ENCODE measurements around the gene FAM118B. TPM values are rescaled to one million over a fixed set of nuclear protein-coding genes. Genes with fewer than 3 reads are reported as not detected.

The FAM118B gene
- total RNA-seq, 4 donors from 2014 or later, result 11.4 to 14.2 (median 11.6) TPM

- H3K27me3 ChIP-seq, result no peaks in the 10 kb centered on the region
- peaks cover 0 to 36% (median 5%) of the 10 kb centered on the region in 4 donors for H3K4me1 ChIP-seq
- no peaks in the 10 kb centered on the region for H3K9me3 ChIP-seq
- no peak for DNase-seq (ENCODE audit: low spot score in 2 of 2)
- WGBS, 2 donors, result 86 to 88% methylated on average over 6 of the region's 6 CpGs
- no peak overlapping the region for H3K4me3 ChIP-seq
- no peak overlapping the region for H3K27ac ChIP-seq
- peaks cover 0 to 29% (median 0%) of the 10 kb centered on the region in 3 donors for H3K36me3 ChIP-seq
- TF ChIP-seq CTCF (IDR thresholded peaks at IDR 0.05), result no peak
- TF ChIP-seq POLR2A (IDR thresholded peaks at IDR 0.05), result no peak
- no peak for TF ChIP-seq EP300 (IDR thresholded peaks at IDR 0.05)
These were observed 69.7 kb downstream of the FAM118B start for GRCh38 chr11:126281245-126281644.

GRCh38 chr11:126281666-126282175 lies 70.1 kb downstream of the FAM118B start:
- no peaks in the 10 kb centered on the region for H3K9me3 ChIP-seq
- no peak overlapping the region for H3K4me3 ChIP-seq
- peak overlapping the region; percentile 92 to 94 (median 93) for H3K27ac ChIP-seq
- H3K27me3 ChIP-seq, result no peaks in the 10 kb centered on the region
- WGBS, 2 donors, result 91 to 92% methylated on average over 10 of the region's 10 CpGs
- no peak for DNase-seq (ENCODE audit: low spot score in 2 of 2)
- no peak for TF ChIP-seq POLR2A (IDR thresholded peaks at IDR 0.05)
- no peak for TF ChIP-seq EP300 (IDR thresholded peaks at IDR 0.05)
- no peak for TF ChIP-seq CTCF (IDR thresholded peaks at IDR 0.05)
- peaks cover 0 to 36% (median 5%) of the 10 kb centered on the region in 4 donors for H3K4me1 ChIP-seq
- H3K36me3 ChIP-seq, result peaks cover 0 to 27% (median 0%) of the 10 kb centered on the region in 3 donors

GRCh38 chr11:126282361-126282735 lies 70.8 kb downstream of the FAM118B start:
- H3K4me1 ChIP-seq, result peaks cover 0 to 36% (median 5%) of the 10 kb centered on the region in 4 donors
- TF ChIP-seq EP300 (IDR thresholded peaks at IDR 0.05), result no peak
- TF ChIP-seq CTCF (IDR thresholded peaks at IDR 0.05), result no peak
- TF ChIP-seq POLR2A (IDR thresholded peaks at IDR 0.05), result no peak
- H3K27me3 ChIP-seq, result no peaks in the 10 kb centered on the region
- DNase-seq (ENCODE audit: low spot score in 2 of 2), result peak in 1 of 2 donors; percentile 27
- peak overlapping the region; percentile 70 to 90 (median 76) for H3K4me3 ChIP-seq
- peak overlapping the region; percentile 92 to 94 (median 93) for H3K27ac ChIP-seq
- H3K9me3 ChIP-seq, result no peaks in the 10 kb centered on the region
- WGBS, 2 donors, result 1 to 2% methylated on average over 15 of the region's 15 CpGs
- H3K36me3 ChIP-seq, result peaks cover 0 to 25% (median 0%) of the 10 kb centered on the region in 3 donors

- Histone ChIP-seq H3K9me3 (no peaks in the 10 kb centered on the region), H3K36me3 (peaks cover 0 to 25% (median 0%) of the 10 kb centered on the region in 3 donors), H3K4me3 (peak within 1 kb of the TSS; percentile 70 to 90 (median 79)), H3K4me1 (peaks cover 0 to 36% (median 5%) of the 10 kb centered on the region in 4 donors), H3K27ac (peak within 1 kb of the TSS; percentile 92 to 94 (median 93)), H3K27me3 (no peaks in the 10 kb centered on the region)
- 0% methylated on average over 42 to 48 of the region's 82 CpGs for WGBS, 2 donors
- DNase-seq (ENCODE audit: low spot score in 2 of 2), result peak; percentile 41 to 45
- TF ChIP-seq CTCF (IDR thresholded peaks at IDR 0.05), result peak in 3 of 5 experiments; percentile 5 to 61 (median 49)
- no peak for TF ChIP-seq EP300 (IDR thresholded peaks at IDR 0.05)
- peak in 1 of 2 donors; percentile 58 for TF ChIP-seq POLR2A (IDR thresholded peaks at IDR 0.05)
These were observed 71.4 kb downstream of the FAM118B start, which contains the start of gene TIRAP for GRCh38 chr11:126282736-126283591. Gene TIRAP, plus strand, starts transcription at chr11:126283093. Its CDS starts 7,802 bp downstream, at chr11:126290895.

GRCh38 chr11:126284829-126285228 lies 73.2 kb downstream of the FAM118B start:
- TF ChIP-seq POLR2A (IDR thresholded peaks at IDR 0.05), result no peak
- no peak for TF ChIP-seq CTCF (IDR thresholded peaks at IDR 0.05)
- TF ChIP-seq EP300 (IDR thresholded peaks at IDR 0.05), result no peak
- Histone ChIP-seq H3K9me3 (no peaks in the 10 kb centered on the region), H3K27me3 (no peaks in the 10 kb centered on the region), H3K4me1 (peaks cover 0 to 36% (median 5%) of the 10 kb centered on the region in 4 donors), H3K27ac (no peak overlapping the region), H3K4me3 (no peak overlapping the region), H3K36me3 (peaks cover 0 to 30% (median 0%) of the 10 kb centered on the region in 3 donors)
- DNase-seq (ENCODE audit: low spot score in 2 of 2), result peak in 1 of 2 donors; percentile 54
- 41% methylated on average over 6 of the region's 6 CpGs for WGBS, 2 donors

Data from tibial nerve (tissue), 4 donors.